KMS-11 (cell line): Measurements from ENCODE around the gene BZW2.

Experiments
- H2AFZ ChIP-seq: fragments of 200-600 bp; sonication (generic); 2 replicates; pipeline ENCODE4 v1.6.1; 2016; ENCODE audit warnings: antibody characterized with exemption, mixed run types, low read depth
- H3K27ac ChIP-seq: fragments of 200-600 bp; sonication (generic); 2 replicates; pipeline ENCODE4 v1.6.1; 2016; ENCODE audit warnings: mild to moderate bottlenecking, mixed run types
- H3K27me3 ChIP-seq: fragments of 200-600 bp; sonication (generic); 2 replicates; pipeline ENCODE4 v1.6.1; 2017; ENCODE audit warnings: mild to moderate bottlenecking, low read depth, mixed run types, moderate library complexity; ENCODE audit not compliant: insufficient read depth
- H3K36me3 ChIP-seq: fragments of 200-600 bp; sonication (generic); 2 replicates; pipeline ENCODE4 v1.6.1; 2017; ENCODE audit warnings: mild to moderate bottlenecking, mixed run types; ENCODE audit not compliant: insufficient read depth
- H3K4me1 ChIP-seq: fragments of 200-600 bp; sonication (generic); 2 replicates; pipeline ENCODE4 v1.6.1; 2016; ENCODE audit warnings: mild to moderate bottlenecking, low read depth, mixed run types; ENCODE audit not compliant: poor library complexity, severe bottlenecking
- H3K4me2 ChIP-seq: fragments of 200-600 bp; sonication (generic); 2 replicates; pipeline ENCODE4 v1.7.0; 2016; ENCODE audit warnings: mild to moderate bottlenecking, mixed run types
- H3K4me3 ChIP-seq: fragments of 200-600 bp; sonication (generic); IDR thresholded peaks from 2 replicates; pipeline ENCODE4 v1.6.1; 2017; ENCODE audit warnings: low read depth, low read length, mixed read lengths; ENCODE audit not compliant: insufficient read depth
- H3K79me2 ChIP-seq: fragments of 200-600 bp; sonication (generic); 2 replicates; pipeline ENCODE4 v1.6.1; 2016; ENCODE audit warnings: low read depth, mixed run types; ENCODE audit not compliant: insufficient read depth
- H3K9ac ChIP-seq: fragments of 200-600 bp; sonication (generic); 2 replicates; pipeline ENCODE4 v1.6.1; 2016; ENCODE audit warnings: mild to moderate bottlenecking, mixed run types
- H4K20me1 ChIP-seq: fragments of 200-600 bp; sonication (generic); 2 replicates; pipeline ENCODE4 v1.6.1; 2016; ENCODE audit warnings: mild to moderate bottlenecking, mixed run types; ENCODE audit not compliant: insufficient read depth
- TF ChIP-seq, protein P1 (sequence below): fragments of 200-600 bp; sonication (generic); conservative IDR thresholded peaks from 2 replicates; pipeline ENCODE4 v1.6.1; 2017; ENCODE audit warnings: low read depth, mild to moderate bottlenecking, antibody characterized with exemption, low read length, moderate library complexity, mixed read lengths

BZW2 gene

DNA sequence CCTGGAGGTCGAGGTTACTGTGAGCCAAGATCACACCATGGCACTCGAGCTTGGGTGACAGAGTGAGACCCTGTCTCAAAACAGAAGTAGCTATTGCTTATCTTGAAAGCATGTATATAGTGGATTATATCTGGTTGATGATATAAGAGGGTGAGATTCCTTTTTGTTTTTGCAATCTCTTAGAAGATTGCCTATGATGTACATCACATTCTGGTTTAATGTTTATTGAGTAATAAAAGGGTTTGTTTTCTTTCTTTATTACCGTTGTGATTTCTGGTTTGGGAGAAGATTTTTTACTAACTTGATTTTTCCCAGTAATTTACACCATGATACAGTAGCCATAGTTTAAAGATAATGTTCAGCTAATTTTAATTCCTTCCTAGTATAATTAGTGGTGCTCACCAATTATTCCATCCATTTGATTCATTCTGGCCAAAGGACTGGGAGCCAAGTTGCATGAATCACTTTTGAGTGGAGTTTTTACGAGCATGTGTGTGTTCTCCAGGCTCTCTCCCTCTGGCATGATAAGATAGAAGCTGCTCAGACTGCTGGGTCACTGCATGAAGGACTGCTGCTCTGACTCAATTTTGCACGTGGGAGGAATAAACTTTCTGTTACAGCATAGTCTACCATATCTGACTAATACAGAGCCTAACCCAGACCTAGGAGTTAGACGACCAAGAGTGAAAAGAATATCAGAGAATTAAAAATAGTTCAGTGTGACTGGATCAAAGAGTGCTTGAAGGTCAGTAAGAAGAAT is 94.1 kb downstream of the BZW2 start:
- no peak overlapping the region for H3K4me2 ChIP-seq
- H3K27ac ChIP-seq, result no peak overlapping the region
- no peak overlapping the region for H3K4me3 ChIP-seq
- H3K4me1 ChIP-seq, result no peaks in the 10 kb centered on the region
- no peaks in the 10 kb centered on the region for H3K79me2 ChIP-seq
- H4K20me1 ChIP-seq, result no peaks in the 10 kb centered on the region
- no peaks in the 10 kb centered on the region for H3K27me3 ChIP-seq
- no peak overlapping the region for H3K9ac ChIP-seq
- TF ChIP-seq, protein P1, sequence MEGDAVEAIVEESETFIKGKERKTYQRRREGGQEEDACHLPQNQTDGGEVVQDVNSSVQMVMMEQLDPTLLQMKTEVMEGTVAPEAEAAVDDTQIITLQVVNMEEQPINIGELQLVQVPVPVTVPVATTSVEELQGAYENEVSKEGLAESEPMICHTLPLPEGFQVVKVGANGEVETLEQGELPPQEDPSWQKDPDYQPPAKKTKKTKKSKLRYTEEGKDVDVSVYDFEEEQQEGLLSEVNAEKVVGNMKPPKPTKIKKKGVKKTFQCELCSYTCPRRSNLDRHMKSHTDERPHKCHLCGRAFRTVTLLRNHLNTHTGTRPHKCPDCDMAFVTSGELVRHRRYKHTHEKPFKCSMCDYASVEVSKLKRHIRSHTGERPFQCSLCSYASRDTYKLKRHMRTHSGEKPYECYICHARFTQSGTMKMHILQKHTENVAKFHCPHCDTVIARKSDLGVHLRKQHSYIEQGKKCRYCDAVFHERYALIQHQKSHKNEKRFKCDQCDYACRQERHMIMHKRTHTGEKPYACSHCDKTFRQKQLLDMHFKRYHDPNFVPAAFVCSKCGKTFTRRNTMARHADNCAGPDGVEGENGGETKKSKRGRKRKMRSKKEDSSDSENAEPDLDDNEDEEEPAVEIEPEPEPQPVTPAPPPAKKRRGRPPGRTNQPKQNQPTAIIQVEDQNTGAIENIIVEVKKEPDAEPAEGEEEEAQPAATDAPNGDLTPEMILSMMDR, result no peak
- H3K36me3 ChIP-seq, result no peaks in the 10 kb centered on the region
- no peak overlapping the region for H2AFZ ChIP-seq

GRCh38 chr7:16740623-16740953 is 94.6 kb downstream of the BZW2 start:
- H3K4me1 ChIP-seq, result no peaks in the 10 kb centered on the region
- no peak overlapping the region for H3K4me2 ChIP-seq
- no peak overlapping the region for H2AFZ ChIP-seq
- H3K79me2 ChIP-seq, result no peaks in the 10 kb centered on the region
- H3K27me3 ChIP-seq, result no peaks in the 10 kb centered on the region
- no peak overlapping the region for H3K9ac ChIP-seq
- H4K20me1 ChIP-seq, result no peaks in the 10 kb centered on the region
- H3K36me3 ChIP-seq, result no peaks in the 10 kb centered on the region
- TF ChIP-seq, protein P1, result no peak
- H3K4me3 ChIP-seq, result no peak overlapping the region
- H3K27ac ChIP-seq, result no peak overlapping the region

DNA sequence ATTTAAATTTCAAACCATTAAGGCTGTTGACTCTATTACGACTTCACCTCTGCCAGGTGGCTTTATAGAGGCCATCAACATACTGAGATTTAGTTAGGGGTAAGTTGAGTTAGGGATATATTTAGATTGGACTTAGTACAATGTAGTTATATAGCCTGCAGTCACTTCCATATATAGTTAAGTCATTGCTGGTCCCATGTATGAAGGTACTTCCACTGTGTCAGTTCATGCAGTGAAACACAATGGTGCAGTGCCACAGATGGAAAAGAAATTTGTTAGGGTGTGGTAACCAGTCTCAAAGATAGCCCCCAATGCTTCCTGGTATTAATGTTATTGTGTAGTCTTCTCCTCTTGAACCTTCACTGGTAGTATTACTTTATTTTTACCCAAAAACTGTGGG is 95.0 kb downstream of the BZW2 start:
- Histone ChIP-seq H3K79me2 (no peaks in the 10 kb centered on the region), H4K20me1 (no peaks in the 10 kb centered on the region), H3K27ac (no peak overlapping the region), H3K9ac (no peak overlapping the region), H3K4me1 (no peaks in the 10 kb centered on the region), H3K4me3 (no peak overlapping the region), H3K36me3 (no peaks in the 10 kb centered on the region), H2AFZ (no peak overlapping the region), H3K4me2 (no peak overlapping the region), H3K27me3 (no peaks in the 10 kb centered on the region)
- TF ChIP-seq, protein P1, result no peak

- no peaks in the 10 kb centered on the region for H4K20me1 ChIP-seq
- no peaks in the 10 kb centered on the region for H3K4me1 ChIP-seq
- H3K9ac ChIP-seq, result no peak overlapping the region
- TF ChIP-seq, protein P1, result no peak
- no peak overlapping the region for H3K4me2 ChIP-seq
- H3K4me3 ChIP-seq, result no peak overlapping the region
- H3K27ac ChIP-seq, result no peak overlapping the region
- no peaks in the 10 kb centered on the region for H3K36me3 ChIP-seq
- H2AFZ ChIP-seq, result no peak overlapping the region
- no peaks in the 10 kb centered on the region for H3K79me2 ChIP-seq
- no peaks in the 10 kb centered on the region for H3K27me3 ChIP-seq
These were observed 95.7 kb downstream of the BZW2 start for GRCh38 chr7:16741676-16742075.
